HG03520 (cell line): ENCODE data around the gene SLC7A14.

Experiments
- ATAC-seq: cut with Tn5 transposase; IDR thresholded peaks from one replicate; pipeline ENCODE4 v1.9.1; 2021; ENCODE audit warnings: mild to moderate bottlenecking, moderate library complexity; ENCODE audit not compliant: unreplicated experiment

Gene SLC7A14

DNA sequence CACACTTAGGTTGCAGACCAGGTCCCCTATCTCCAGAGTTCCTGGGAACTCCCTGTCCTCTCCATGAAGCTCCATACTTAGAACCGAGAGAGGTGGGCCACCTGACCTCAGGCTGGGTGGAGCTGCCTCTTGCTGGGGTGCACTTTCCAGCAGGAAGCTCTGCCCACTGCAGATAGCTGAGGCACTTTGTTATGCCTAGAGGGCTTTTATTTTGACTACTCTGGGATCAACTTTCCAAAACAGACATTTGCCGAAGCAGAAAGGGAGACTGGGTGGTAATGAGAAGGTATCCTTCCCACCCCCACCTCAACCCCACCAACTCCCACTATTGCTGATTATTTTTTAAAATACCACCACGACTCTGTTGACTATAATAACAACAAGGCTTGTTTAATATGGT, 112.5 kb downstream of the SLC7A14 start:
- ATAC-seq: no peak

DNA sequence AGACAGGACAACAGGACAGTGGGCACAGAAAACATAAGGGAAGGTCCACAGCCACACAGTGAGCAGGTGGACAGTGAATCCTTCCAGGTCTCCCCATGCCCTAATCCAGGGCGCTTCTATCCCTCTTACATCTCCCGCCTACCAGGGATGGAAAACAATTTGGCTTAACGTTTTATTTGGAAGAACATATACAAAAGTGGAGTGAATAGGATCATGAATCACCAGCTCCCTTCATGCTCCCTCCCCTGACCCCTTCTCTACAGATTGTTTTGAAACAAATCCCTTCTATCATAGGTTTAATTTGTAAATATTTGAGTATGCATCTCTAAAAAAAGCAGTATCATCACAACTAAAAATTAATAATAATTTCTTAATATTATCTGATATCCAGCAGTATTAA, 114.7 kb downstream of the SLC7A14 start:
- no peak for ATAC-seq

DNA sequence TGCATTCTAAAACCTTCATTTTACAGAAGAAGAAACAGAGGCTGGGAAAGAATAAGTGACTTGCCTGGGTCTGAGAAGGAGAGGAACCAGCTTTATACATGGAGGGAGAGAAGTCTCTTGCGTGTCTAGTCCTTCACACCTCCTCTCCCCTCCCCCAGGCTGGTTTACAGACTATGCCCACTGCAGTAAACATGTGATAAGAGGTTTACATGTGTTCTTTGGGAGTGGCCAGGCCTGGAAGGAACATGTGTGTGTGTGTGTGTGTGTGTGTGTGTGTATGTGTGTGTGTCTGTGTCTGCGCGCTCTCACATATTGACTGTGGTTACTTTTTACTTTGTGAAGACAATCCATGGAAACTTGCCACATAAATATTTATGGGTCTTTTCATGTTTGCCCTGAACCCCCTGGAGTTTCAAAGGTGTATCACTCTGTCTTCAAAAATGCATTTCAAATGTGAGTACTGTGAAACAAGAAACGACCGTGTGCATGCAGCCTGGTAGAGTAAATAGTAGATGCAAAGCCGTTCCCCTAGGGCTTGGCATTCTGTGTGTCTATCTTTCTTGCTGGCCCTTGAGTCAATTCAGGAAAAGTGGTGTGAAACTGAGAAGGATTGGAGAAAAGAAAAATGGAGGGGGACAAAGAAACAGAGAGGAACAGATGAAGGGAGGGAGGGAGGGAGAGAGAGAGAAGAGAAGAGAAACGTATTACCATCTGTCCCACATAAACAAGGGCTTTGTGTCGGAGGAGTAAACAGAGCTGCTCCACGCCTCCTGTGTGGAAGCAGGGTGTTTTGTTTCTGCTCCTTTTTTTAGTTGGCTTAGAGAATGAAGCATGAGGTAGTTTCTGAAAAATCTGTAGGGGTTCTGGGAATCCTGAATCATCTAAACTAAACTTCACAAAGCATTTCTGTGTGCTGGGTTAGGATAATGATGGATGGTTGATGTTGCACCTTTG, 115.5 kb downstream of the SLC7A14 start:
- no peak for ATAC-seq

DNA sequence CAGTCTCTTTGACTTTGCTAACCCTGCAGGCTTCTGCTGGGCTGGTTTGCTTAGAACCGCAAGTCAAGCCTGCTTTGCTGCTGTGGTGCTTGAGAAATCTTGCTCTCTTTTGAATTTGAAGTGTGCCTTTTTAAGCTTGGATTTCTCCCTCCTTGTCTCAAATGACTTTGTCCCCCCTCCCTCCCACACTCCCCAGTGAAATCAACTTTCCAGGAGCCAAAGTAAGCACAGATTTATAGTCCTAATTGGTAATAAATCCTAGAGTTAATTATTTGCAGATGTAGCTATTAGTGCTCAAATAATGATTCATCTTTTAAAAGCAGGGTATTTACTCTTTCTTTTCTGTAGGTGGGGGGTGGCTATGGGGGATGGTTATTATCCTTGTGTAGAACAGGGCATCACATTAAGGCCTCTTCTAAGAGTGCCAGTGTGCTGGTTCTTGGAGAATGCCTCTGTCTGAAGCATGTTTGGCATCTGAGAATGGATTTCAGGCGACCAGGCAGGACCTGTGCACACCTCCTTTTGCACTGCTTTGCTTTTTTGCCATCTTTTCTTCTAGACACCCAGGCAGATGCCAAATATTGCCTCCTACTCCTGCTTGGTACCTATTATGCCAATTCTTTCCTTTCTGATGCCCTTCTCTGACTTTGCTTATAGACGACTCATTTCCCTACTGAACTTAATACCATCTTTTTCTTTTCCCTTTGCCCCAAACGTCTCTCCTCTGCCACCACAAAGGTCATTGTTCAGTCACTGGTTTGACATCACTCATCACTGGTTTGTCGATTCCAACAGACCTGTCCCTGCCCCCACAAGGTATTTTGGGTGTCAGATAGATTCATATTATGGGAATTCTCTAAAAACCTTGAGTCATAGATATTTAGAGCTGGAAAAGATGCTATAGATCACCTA, 116.5 kb downstream of the SLC7A14 start:
- no peak for ATAC-seq

DNA sequence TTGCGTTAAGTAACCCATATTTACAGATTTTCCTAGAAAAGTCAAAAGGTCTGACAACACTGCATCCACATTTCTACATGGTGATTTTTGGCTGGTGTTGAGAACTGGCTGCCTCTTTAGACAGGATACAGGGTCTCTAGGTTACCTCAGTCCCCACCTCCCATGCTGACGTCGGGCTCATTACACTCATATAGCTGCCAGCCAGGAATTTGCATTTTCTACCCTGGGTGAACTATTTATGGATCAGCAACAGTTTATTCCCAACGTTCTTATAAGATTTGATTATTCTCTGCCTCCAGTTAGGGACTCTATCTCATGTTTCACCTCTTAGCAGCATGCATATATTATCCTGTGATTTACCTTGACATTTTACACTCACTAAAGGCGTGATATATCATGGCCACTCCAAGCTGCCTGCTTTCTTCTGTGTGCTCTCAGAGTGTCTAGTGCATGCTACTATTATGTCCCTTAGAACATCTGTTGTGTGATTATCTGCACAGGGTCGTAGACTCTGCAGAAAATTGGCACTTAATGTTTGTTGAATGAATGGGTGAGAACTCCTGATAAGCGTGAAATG, 118.2 kb downstream of the SLC7A14 start:
- no peak for ATAC-seq

DNA sequence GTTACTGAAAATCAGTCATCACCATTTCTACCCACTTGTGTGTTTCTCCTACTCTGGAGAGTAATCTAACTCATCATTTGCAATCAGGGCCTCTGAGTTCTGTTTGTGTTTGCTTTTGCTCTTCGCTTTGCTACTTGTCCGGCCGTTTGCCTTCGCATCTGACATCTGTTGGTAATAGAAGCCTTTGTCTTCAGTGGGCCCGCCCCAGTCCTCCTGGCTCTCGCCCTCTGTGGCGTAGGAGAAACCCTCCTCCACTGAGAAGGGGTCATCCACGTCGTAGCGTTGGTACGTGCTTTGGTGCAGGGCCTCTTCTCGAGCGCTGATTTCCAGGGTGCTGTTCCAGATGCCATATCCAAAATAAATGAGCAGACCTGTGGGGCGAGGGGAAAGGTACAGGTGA, 118.9 kb downstream of the SLC7A14 start:
- ATAC-seq: no peak

DNA sequence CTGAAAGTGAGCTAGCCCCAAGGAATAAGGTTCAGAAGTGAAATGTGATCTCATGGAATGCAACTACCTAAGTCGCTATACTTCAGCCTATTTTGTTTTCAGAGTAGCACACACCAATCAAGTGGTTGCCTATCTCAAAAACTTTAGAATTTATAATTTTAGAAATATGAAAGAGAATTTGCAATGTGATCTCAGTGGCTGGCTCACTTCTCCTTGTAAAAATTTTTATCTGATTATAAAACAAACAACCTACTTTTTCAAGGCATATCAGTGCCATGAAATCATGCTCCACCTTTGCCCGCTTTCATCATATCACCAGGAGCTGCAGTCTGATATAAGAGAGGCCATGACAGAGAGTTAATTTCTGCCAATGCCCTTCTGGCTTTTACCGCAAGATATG, 119.9 kb downstream of the SLC7A14 start:
- no peak for ATAC-seq

DNA sequence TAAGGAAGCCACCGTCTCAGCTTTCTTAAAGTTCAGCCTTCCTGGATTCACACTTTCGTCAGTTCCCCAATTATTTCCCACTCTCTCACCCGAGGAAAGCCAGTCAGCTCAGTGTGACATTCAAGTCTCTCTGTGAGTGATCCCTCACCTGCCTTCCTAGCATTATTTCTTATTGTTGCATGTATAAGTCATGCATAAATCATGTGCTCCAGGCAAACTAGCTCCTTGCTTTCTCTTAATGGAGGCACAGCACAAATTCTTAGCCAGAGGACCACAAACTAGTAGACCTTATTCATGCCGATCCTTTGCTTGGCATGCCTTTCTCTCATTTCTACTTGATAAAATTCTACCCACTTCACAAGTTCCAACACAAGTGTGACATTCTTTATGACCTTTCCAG, 122.9 kb downstream of the SLC7A14 start:
- ATAC-seq: no peak

DNA sequence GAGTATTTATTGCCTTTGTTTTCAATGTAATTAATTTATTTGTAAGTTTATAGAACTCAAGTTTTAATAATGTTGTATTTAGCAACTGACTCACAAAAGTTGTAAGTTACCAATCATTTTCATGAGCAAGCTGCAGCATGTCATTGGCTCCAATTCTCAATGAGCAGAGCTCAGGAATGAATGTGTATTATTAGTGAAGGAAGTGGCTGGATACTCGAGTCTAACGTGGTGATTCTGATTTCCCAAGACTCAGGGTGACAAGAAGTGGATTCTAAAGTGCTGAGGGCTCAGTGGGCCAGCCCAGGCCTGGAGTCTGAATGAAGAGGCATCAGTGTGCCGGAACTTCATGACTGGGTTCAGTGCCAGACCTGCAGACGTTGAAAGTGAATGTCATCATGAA, 127.6 kb downstream of the SLC7A14 start:
- no peak for ATAC-seq

DNA sequence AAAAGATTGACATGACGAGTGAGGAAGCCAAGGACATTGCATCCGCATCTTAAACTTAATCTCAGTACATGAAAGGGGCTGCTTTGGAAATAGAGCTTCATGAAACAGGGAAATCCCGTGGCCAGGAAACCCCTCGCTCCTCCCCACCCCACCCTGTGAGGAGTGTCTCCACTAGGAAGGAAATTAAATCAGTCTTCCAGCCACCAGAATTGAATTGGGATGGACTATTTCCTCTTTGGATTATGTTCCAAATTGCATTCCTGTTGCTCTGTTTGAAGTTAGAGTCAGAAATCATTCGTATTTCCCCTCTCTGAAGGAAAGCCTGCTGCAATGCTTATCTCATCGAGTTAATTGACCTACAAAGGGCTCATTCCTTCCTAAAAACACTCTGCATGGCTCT, 131.4 kb downstream of the SLC7A14 start:
- ATAC-seq: no peak

DNA sequence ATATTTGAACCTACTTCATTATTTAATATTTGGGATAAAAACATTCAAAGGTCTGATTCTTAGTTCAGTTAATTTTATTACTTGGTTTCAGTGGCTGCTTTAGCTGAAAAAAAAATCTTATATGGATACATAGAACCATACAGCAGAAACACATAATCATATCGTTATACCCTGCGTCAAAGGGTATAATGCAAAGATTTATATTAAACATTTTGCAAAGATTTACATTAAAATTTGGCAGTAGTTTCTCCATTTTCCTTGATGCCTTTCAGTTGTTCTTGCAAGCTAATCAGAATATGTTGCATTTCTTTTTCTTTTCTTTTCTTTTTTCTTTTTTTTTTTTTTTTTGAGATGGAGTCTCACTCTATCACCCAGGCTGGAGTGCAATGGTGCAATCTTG, 135.8 kb downstream of the SLC7A14 start:
- no peak for ATAC-seq

DNA sequence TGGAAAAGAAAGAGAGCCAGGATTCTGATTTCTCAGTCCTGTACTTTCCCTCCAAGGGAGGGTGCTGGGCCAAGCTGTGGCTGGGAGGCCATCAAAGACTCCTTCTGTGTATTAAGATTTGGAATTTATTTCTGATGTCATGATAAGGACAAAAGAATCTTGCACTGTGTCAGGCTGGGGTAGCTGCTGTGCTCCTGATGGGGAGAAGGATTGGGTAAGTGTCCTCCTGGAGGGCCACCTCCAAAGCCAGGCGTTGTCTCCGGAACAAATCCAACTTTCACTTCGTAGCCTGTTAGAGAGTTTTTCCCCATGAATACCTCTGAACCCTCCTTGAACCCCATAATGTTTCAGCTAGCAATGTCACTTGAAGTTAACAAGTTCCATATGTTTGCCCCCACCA, 137.3 kb downstream of the SLC7A14 start:
- no peak for ATAC-seq

DNA sequence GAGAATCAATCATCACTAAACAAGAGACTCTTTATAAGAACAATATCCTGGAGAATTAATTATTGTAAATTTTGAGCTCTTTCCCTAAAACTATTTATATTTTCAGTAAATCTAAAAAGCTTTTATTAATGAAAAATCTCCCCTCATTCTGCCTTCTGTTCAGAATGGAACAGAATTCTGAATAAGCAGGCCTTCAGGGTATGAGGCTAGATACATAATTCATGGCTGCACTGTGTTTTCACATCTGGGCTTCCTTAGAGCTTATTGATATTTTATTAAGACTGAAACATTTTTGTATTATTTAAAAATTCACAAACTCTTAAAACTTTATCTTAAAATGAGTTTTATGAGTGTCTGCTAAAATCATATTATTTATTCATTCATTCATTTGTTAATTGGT, 142.4 kb downstream of the SLC7A14 start:
- no peak for ATAC-seq

DNA sequence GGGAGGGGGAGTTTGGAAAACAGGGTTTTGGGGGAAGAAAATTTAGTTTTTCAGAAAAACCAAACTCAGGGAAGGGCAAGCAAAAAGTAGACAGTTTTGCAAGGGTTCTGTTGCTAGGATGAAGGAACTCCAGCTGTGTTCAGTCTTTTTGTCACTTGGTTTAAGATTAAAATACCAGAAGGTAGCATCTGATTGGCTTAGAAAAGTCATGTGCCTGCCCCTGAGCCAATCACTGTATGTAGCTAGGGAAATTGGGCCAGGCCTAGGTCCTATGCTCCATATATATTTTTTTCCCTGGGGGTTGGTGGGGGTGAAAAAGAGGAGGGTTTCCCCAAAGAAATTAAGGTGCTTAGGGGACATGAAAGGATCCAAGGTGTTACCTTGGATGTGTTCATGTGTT, 142.9 kb downstream of the SLC7A14 start:
- no peak for ATAC-seq

DNA sequence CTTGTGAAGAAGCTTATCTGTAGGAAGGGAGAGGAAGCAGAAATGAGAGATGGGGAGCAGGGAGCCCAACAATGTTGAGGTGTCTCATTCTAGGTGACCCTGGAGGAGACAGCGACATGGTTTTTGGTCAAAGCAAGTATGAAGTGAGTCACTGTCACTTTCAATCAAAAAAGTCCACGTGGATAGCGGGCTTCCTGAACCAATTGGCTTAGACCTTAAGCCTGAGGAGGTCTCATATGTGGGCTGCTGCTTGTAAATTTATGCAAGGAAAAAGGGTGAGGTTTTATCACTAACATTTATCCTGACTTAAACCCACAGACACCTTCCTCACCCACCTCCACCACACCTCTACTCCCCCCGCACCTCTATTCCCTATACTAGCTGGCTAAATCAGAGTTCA, 144.5 kb downstream of the SLC7A14 start:
- ATAC-seq: no peak

DNA sequence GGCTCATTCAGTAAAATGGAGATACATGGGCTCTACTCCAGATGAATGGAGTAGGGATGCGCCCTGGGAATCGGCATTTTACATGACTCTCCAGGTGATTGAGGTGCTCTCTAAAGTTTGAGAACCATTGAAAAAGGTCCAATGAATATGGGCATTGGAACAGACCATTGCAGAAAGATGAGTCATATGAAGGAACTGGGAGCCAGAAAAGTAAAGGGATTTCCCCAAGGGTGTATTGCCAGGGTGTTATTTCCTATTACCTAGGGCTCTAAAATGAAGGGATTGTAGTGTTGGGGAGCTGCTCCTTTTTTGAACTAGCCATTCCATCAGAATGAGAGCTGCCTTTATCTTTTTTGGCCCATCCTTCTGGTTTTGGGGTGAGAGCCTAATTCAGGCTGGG, 145.5 kb downstream of the SLC7A14 start:
- ATAC-seq: no peak

DNA sequence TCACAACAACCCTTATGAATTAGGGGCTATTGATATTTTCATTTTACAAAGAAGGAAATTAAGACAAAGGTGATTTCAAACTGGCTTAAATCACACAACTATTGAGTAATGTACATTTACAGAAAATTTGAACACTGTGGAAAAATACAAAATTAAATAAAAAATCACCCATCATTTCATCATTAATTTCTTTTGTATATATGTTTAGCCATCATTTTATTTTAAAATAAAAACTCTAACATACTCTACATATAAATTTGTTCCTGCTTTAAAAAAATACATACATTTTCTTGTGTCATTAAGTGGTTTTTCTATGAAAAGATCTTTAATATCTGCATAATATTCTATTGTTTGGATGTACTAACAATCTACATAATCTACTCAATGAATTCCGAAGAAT, 147.0 kb downstream of the SLC7A14 start:
- ATAC-seq: no peak

DNA sequence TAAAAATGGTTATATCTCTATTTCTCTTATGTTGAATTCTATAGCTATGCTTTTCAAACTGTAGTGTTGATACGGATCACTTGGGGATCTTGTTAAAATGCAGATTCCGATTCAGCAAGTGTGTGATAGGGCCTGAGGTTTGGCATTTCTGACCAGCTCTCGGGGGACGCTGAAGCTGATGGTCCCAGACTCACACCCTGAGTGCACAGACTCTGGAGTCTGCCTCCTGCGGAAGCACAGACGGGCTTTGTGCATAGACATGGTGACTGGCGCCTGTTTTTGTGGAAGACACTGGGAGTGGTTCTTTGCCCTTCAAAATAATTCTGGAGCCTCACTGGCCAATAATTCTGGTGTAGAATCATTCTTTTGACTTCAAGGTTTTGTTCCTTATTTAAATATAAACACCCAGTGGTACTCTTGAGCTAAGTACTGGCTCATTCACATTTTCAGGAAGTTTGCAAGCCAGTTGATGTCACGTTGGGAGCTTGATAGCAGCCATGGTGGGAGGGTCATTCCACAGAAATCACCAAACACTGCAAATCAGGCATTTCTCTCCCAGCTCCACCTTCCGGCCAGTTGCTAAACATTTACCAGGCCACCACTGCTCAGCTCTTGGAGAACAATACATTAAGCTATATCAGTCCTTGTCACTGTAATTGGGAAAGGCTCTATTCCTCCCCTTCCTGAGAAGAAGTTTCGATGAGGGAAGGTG, 148.0 kb downstream of the SLC7A14 start:
- no peak for ATAC-seq

DNA sequence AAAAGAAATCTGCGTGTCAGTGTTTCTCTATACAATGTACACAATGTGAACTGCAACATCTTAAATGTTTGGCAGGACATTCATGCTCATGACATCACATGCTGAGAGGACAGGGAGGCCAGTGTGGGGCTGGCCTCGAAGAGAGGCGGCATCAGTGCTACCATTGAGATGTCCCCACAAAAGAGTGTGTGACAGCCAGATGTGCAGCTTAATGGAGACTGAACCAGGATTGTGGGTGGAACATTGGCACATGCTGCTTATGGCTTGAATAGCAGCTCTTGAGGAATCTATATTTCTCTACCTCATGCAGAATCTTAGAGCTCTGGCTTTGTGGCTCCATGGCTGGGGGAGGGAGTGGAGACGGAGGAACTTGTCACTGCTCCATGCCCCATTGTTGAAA, 148.7 kb downstream of the SLC7A14 start:
- no peak for ATAC-seq

DNA sequence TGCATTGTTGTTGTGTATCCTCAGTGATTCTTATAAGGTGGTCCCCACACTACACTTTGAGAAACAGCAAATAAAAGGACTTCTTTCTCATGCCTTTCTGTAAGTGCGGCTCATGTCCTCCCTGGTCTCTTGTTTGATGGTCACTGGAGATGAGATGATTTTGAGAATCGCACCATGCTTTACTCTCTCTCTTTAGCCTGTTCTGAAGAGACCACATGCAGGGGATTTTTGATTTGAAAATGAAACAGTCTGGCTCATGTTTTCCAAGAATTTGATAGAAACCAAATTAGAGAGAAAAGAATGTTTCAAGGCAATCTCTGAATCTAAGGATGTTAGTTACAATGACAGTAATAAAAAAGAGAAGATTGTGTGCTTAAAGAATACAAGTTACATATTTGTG, 149.2 kb downstream of the SLC7A14 start:
- no peak for ATAC-seq

DNA sequence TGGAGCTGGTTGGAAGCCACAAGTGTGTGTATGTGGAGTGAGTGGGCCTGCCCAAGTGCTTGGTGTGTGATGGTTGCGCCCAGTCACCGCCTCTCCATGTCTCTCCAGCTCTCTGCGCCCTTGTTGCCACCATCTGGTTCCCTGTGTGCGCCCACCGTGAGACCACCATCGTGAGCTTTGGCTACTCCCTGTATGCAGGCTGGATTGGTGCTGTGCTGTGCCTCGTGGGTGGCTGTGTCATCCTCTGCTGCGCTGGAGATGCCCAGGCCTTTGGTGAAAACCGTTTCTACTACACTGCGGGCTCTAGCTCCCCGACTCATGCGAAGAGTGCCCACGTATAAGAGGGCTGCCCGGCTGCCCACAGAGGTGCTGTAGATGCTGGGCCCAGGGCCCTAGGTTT, 153.5 kb downstream of the SLC7A14 start:
- no peak for ATAC-seq
